SU-DHL-6 (cell line): Measurements from ENCODE around the gene TWF1.

ENCODE experiments used
- EZH2phosphoT487 ChIP-seq: fragments of 200-600 bp; sonication (generic), shearing (Covaris generic); conservative IDR thresholded peaks from 2 replicates; pipeline ENCODE4 v1.6.1; 2018; ENCODE audit warnings: mild to moderate bottlenecking, antibody characterized with exemption, low read length, moderate library complexity, mixed read lengths
- TF ChIP-seq, protein P1 (sequence below): fragments of 200-600 bp; sonication (generic); IDR thresholded peaks from one replicate; pipeline ENCODE4 v1.5.1; 2017; ENCODE audit warnings: antibody characterized with exemption, mild to moderate bottlenecking, low read length, moderate library complexity; ENCODE audit not compliant: insufficient read depth, poor library complexity, severe bottlenecking

DNA sequence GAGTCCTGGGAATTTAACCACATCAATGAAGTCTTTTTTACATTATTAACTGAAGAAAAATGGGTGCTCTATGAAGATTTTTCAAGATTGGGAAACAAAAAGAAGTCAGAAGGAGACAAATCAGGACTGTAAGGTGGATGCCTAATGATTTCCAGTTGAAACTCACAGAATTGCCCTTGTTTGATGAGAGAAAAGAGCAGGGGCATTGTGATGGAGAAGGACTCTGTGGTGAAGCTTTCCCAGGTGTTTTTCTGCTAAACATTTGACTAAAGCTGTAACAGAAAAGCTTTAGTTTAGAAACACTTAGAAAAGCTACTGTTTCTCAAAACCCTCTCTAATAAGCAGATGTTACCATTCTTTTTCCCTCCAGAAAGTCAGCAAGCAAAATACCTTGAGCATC lies 41.6 kb downstream of the TWF1 start:
- TF ChIP-seq, protein P1, sequence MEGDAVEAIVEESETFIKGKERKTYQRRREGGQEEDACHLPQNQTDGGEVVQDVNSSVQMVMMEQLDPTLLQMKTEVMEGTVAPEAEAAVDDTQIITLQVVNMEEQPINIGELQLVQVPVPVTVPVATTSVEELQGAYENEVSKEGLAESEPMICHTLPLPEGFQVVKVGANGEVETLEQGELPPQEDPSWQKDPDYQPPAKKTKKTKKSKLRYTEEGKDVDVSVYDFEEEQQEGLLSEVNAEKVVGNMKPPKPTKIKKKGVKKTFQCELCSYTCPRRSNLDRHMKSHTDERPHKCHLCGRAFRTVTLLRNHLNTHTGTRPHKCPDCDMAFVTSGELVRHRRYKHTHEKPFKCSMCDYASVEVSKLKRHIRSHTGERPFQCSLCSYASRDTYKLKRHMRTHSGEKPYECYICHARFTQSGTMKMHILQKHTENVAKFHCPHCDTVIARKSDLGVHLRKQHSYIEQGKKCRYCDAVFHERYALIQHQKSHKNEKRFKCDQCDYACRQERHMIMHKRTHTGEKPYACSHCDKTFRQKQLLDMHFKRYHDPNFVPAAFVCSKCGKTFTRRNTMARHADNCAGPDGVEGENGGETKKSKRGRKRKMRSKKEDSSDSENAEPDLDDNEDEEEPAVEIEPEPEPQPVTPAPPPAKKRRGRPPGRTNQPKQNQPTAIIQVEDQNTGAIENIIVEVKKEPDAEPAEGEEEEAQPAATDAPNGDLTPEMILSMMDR: no peak
- no peak for TF ChIP-seq EZH2phosphoT487
